ENCODE measurements around the gene PSPN.

GRCh38 chr19:6364353-6364752 is 11.4 kb downstream of the PSPN start:
- TF ChIP-seq, protein P1, sequence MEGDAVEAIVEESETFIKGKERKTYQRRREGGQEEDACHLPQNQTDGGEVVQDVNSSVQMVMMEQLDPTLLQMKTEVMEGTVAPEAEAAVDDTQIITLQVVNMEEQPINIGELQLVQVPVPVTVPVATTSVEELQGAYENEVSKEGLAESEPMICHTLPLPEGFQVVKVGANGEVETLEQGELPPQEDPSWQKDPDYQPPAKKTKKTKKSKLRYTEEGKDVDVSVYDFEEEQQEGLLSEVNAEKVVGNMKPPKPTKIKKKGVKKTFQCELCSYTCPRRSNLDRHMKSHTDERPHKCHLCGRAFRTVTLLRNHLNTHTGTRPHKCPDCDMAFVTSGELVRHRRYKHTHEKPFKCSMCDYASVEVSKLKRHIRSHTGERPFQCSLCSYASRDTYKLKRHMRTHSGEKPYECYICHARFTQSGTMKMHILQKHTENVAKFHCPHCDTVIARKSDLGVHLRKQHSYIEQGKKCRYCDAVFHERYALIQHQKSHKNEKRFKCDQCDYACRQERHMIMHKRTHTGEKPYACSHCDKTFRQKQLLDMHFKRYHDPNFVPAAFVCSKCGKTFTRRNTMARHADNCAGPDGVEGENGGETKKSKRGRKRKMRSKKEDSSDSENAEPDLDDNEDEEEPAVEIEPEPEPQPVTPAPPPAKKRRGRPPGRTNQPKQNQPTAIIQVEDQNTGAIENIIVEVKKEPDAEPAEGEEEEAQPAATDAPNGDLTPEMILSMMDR (IDR thresholded peaks at IDR 0.05 in 2 of 3, conservative IDR thresholded peaks at IDR 0.05 in 1 of 3; ENCODE audit: insufficient read depth in 2 of 3, low read depth in 1 of 3, low read length in 3 of 3): no peak
- TF ChIP-seq, protein P2, sequence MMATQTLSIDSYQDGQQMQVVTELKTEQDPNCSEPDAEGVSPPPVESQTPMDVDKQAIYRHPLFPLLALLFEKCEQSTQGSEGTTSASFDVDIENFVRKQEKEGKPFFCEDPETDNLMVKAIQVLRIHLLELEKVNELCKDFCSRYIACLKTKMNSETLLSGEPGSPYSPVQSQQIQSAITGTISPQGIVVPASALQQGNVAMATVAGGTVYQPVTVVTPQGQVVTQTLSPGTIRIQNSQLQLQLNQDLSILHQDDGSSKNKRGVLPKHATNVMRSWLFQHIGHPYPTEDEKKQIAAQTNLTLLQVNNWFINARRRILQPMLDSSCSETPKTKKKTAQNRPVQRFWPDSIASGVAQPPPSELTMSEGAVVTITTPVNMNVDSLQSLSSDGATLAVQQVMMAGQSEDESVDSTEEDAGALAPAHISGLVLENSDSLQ (IDR thresholded peaks at IDR 0.05): no peak
- TF ChIP-seq HNRNPLL (IDR thresholded peaks at IDR 0.05; ENCODE audit: low read depth, low read length, poor library complexity, severe bottlenecking) (no peak), ZNF23 (CRISPR knock-in tag; IDR thresholded peaks at IDR 0.05) (no peak), PML (IDR thresholded peaks at IDR 0.05; ENCODE audit: low read length) (no peak), ZZZ3 (IDR thresholded peaks at IDR 0.05) (no peak), ZNF197 (CRISPR knock-in tag; IDR thresholded peaks at IDR 0.05; ENCODE audit: low read depth) (no peak), MXI1 (IDR thresholded peaks at IDR 0.05; ENCODE audit: low read depth, low read length) (no peak), ARID3A (IDR thresholded peaks at IDR 0.05; ENCODE audit: borderline replicate concordance, low read depth, low read length) (no peak), SP1 (CRISPR knock-in tag; IDR thresholded peaks at IDR 0.05) (no peak), POLR2A (conservative IDR thresholded peaks at IDR 0.05) (no peak)
